ENCODE results near the gene UVRAG. TPM values are rescaled to one million over a fixed set of nuclear protein-coding genes. Genes with fewer than 3 reads are reported as not detected.

Gene UVRAG
- total RNA-seq, 2 experiments from 2014 or later: 16.5 to 19.5 TPM

DNA sequence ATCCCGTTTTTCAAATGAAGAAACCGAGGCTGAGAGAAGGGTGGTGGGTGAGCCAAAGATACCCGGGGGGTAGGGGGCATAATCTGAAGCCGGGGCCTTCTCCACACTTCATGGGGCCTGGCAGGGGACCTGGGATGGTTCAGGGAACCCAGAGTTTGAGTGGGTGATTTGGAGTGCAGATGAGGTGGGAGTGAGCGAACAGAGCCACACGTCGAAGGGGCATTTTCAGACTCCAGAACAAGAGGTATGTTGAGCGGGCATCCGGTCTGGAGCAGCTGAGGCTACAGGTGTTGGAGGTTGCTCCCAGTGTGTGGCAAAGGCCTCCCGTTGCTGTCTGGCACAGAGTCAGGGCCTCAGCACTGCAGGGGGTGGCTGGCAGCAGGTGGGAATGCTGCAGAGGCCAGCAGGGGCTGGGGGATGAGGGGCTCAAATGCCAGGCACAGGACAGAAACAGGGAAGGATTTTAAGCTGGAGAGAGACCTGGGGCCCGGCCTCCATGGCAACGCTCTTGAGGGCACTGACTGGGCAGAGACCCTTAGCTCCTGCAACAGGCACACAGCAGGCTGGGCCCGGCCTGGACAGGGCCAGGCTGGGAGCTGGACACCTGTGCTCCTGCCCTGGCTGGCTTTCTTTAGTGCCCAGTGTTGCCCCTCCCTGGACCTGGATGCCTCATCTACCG is 345.1 kb downstream of the UVRAG start:
- no peak overlapping the region for H3K4me3 ChIP-seq (ENCODE audit: low read length)
- ATAC-seq (ENCODE audit: poor library complexity) (no peak), DNase-seq (no peak)
- no peaks in the 10 kb centered on the region for H3K36me3 Mint-ChIP-seq (ENCODE audit: low read depth)
- no peak overlapping the region for H3K27ac Mint-ChIP-seq
- no peaks in the 10 kb centered on the region for H3K4me1 Mint-ChIP-seq (ENCODE audit: low read depth)
- CTCF ChIA-PET: no interaction called here
- no peaks in the 10 kb centered on the region for H3K36me3 ChIP-seq (ENCODE audit: insufficient read depth, low read length)
- H3K9me3 ChIP-seq (ENCODE audit: control insufficient read depth in 1 of 2, insufficient read depth in 1 of 2, low read length in 2 of 2): no peaks in the 10 kb centered on the region
- H3K27me3 ChIP-seq (ENCODE audit: control insufficient read depth in 1 of 2, insufficient read depth in 2 of 2, low read length in 2 of 2): no peaks in the 10 kb centered on the region
- no peaks in the 10 kb centered on the region for H3K4me1 ChIP-seq (ENCODE audit: insufficient read depth, low read length)
- POLR2A ChIA-PET: no interaction called here
- no peak overlapping the region for H3K4me3 Mint-ChIP-seq
- intact Hi-C loops (cut with DNase I, micrococcal nuclease): no loop called here
- no peaks in the 10 kb centered on the region for H3K27me3 Mint-ChIP-seq
- no peaks in the 10 kb centered on the region for H3K9me3 Mint-ChIP-seq
- H3K27ac ChIP-seq (ENCODE audit: low read depth in 1 of 2, low read length in 2 of 2): no peak overlapping the region
- no peak for TF ChIP-seq CTCF (IDR thresholded peaks at IDR 0.05)

DNA sequence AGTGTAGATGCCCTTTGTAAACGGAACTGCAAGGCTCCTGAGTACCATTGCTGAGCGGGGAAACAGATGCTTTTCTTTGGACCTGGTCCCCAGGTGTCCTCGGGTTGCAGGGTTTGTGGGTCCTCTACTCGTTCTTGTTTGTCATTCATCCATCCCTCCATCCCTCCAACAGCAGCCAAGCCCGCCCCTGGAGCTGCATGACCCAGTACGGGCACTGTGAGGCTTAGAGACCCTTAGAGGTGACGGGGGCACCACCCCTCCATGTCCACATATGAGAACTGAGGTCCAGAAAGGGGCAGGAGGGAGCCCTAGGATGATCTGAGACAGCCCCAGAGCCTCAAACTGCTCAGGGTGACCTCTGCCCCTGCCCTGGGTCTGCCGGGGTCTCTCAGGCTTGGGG is 345.8 kb downstream of the UVRAG start:
- H3K9me3 Mint-ChIP-seq: no peaks in the 10 kb centered on the region
- H3K36me3 ChIP-seq (ENCODE audit: insufficient read depth, low read length): no peaks in the 10 kb centered on the region
- H3K27ac ChIP-seq (ENCODE audit: low read depth in 1 of 2, low read length in 2 of 2): no peak overlapping the region
- H3K4me3 Mint-ChIP-seq: no peak overlapping the region
- no peaks in the 10 kb centered on the region for H3K36me3 Mint-ChIP-seq (ENCODE audit: low read depth)
- H3K27me3 Mint-ChIP-seq: no peaks in the 10 kb centered on the region
- intact Hi-C loops (cut with DNase I, micrococcal nuclease): no loop called here
- H3K4me3 ChIP-seq (ENCODE audit: low read length): no peak overlapping the region
- no peaks in the 10 kb centered on the region for H3K9me3 ChIP-seq (ENCODE audit: control insufficient read depth in 1 of 2, insufficient read depth in 1 of 2, low read length in 2 of 2)
- H3K4me1 Mint-ChIP-seq (ENCODE audit: low read depth): no peaks in the 10 kb centered on the region
- H3K27me3 ChIP-seq (ENCODE audit: control insufficient read depth in 1 of 2, insufficient read depth in 2 of 2, low read length in 2 of 2): no peaks in the 10 kb centered on the region
- ChIA-PET CTCF (no interaction called here), POLR2A (no interaction called here)
- no peaks in the 10 kb centered on the region for H3K4me1 ChIP-seq (ENCODE audit: insufficient read depth, low read length)
- no peak for ATAC-seq (ENCODE audit: poor library complexity)
- DNase-seq: no peak
- TF ChIP-seq CTCF (IDR thresholded peaks at IDR 0.05): no peak
- H3K27ac Mint-ChIP-seq: no peak overlapping the region

GRCh38 chr11:76161261-76161961 is 346.4 kb downstream of the UVRAG start:
- Mint-ChIP-seq H3K9me3 (no peaks in the 10 kb centered on the region), H3K27me3 (no peaks in the 10 kb centered on the region), H3K27ac (no peak overlapping the region), H3K4me1 (ENCODE audit: low read depth) (no peaks in the 10 kb centered on the region), H3K36me3 (ENCODE audit: low read depth) (no peaks in the 10 kb centered on the region), H3K4me3 (no peak overlapping the region)
- Histone ChIP-seq H3K9me3 (ENCODE audit: control insufficient read depth in 1 of 2, insufficient read depth in 1 of 2, low read length in 2 of 2) (no peaks in the 10 kb centered on the region), H3K4me1 (ENCODE audit: insufficient read depth, low read length) (no peaks in the 10 kb centered on the region), H3K36me3 (ENCODE audit: insufficient read depth, low read length) (no peaks in the 10 kb centered on the region), H3K27ac (ENCODE audit: low read depth in 1 of 2, low read length in 2 of 2) (no peak overlapping the region), H3K4me3 (ENCODE audit: low read length) (no peak overlapping the region), H3K27me3 (ENCODE audit: control insufficient read depth in 1 of 2, insufficient read depth in 2 of 2, low read length in 2 of 2) (no peaks in the 10 kb centered on the region)
- intact Hi-C loops (cut with DNase I, micrococcal nuclease): no loop called here
- CTCF ChIA-PET: interaction anchor here (0.5 kb wide), 1 partner anchor 16 kb away, joined by 3 read pairs; no protein-coding TSS in a partner anchor
- POLR2A ChIA-PET: no interaction called here
- ATAC-seq (ENCODE audit: poor library complexity) (no peak), DNase-seq (peak in 1 of 14 experiments; percentile 16)
- no peak for TF ChIP-seq CTCF (IDR thresholded peaks at IDR 0.05)

Measured in CD4-positive, alpha-beta T cell (primary cell).